Measurements from ENCODE around the gene RUBCNL.
A peak's percentile ranks its signal among the peaks of the same experiment; 100 is the strongest.
"Not testable (repeated sequence)": the region's sequence is repeated elsewhere in the genome, so short reads cannot be mapped to it uniquely, and the experiment has no call there.

RUBCNL gene, protein sequence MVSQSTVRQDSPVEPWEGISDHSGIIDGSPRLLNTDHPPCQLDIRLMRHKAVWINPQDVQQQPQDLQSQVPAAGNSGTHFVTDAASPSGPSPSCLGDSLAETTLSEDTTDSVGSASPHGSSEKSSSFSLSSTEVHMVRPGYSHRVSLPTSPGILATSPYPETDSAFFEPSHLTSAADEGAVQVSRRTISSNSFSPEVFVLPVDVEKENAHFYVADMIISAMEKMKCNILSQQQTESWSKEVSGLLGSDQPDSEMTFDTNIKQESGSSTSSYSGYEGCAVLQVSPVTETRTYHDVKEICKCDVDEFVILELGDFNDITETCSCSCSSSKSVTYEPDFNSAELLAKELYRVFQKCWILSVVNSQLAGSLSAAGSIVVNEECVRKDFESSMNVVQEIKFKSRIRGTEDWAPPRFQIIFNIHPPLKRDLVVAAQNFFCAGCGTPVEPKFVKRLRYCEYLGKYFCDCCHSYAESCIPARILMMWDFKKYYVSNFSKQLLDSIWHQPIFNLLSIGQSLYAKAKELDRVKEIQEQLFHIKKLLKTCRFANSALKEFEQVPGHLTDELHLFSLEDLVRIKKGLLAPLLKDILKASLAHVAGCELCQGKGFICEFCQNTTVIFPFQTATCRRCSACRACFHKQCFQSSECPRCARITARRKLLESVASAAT

DNA sequence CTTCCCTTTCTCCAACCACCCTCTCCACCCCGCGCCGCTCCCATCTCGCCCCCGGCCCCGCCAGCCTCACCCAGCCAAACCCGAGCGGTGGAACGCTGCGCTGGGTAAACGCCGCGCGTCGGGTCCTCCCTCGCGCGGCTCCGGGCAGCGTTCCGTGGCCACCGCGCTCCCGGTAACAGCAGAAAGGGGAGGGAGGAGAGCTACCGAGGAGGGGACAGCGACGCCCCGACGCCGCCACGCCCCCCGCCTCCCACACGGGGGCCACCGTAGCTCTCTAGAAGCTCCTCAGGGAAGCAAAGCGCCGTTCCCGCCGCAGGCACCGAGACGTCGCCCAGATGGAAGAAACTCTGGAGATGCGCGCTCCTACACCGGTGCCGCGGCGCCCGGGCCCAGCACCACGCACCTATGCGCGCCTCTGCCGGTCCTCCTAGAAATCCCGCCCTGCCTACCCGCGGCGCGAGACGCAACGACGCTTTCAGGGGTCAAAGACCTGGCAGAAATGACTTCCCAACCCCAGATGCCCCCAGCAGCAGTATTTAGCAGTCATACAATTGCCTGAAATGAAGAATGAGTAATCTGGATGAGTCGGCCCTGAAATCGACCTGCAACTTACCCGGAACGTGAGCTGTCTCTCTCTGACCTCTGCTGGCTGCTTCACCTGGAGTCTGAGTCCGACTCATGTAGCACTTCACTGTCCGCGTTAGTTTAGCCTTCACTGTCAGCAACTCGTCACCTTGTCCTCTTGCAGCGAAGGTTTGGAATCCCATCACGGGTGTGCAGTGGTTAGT is at the start of gene RUBCNL:
RUBCNL (minus strand) TSS at position 189 of the 788 bp plus-strand sequence. CDS start 14,777 bp downstream, outside the sequence.
- DNase-seq (ENCODE audit: low spot score) = no peak

DNA sequence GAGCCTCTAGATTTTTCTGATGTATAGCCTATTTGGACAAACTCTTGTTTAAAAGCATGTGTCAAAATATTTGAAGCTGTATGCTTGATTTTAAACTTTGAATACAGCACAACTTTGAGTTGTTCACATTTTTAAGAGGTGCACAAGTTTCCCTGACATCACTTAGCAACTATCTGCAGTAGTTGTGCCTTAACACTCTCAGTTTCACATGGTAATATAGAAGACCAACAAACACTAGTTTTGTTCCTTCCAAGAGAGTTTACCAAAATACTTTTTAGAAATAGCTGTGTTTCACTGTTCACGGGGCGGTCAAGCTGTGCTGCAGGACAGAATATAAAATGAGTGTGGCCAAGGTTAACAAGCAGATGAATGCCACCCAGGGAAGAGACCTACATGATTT is 42.5 kb upstream of the RUBCNL start:
- DNase-seq (ENCODE audit: low spot score) = not testable (repeated sequence)

- DNase-seq (ENCODE audit: low spot score) = no peak
Measured at GRCh38 chr13:46405457-46405856, 18.4 kb upstream of the RUBCNL start.

DNA sequence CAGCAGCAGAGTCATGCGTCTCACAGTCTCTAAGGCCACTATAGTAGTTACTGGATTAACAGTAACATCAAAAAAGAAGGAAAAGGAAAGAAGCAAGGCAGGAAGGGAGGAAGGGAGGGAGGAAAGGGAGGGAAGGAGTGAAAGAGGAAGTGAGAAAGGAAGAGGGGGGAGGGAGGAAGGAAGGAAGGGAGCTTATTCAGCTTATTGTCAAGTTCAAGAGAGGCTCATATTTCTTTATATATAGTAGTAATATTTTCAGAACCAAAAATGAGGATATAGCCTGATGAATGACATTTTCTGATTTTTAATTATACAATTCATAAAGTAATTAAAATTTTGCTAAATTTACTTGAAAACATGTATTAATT is 17.7 kb upstream of the RUBCNL start:
- DNase-seq (ENCODE audit: low spot score) = no peak

- DNase-seq (ENCODE audit: low spot score) = no peak
Measured at GRCh38 chr13:46403851-46404732, 17.0 kb upstream of the RUBCNL start.

- DNase-seq (ENCODE audit: low spot score) = no peak
Measured at GRCh38 chr13:46402178-46402577, 15.1 kb upstream of the RUBCNL start.

GRCh38 chr13:46401432-46401831 is 14.4 kb upstream of the RUBCNL start:
- DNase-seq (ENCODE audit: low spot score) = no peak

DNA sequence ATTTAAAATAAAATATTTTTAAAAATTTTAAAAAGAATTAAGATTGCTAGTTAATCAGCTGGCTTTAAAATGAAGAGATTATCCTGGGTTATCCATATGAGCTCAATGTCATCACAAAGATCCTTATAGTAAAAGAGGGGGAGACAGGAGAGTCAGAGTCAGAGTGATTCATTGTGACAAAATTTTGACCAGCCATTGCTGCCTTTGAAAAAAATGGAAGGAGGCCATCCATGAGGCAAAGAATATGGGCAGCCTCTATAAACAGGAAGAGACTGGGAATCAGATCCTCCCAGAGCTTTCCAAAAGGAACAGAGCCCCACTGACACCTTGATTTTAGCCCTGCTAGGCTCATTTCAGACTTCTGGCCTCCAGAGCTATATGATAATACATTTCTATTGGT is 9.3 kb upstream of the RUBCNL start:
- no peak for DNase-seq (ENCODE audit: low spot score)

GRCh38 chr13:46392967-46393366 is 5.9 kb upstream of the RUBCNL start:
- DNase-seq (ENCODE audit: low spot score) = no peak

DNA sequence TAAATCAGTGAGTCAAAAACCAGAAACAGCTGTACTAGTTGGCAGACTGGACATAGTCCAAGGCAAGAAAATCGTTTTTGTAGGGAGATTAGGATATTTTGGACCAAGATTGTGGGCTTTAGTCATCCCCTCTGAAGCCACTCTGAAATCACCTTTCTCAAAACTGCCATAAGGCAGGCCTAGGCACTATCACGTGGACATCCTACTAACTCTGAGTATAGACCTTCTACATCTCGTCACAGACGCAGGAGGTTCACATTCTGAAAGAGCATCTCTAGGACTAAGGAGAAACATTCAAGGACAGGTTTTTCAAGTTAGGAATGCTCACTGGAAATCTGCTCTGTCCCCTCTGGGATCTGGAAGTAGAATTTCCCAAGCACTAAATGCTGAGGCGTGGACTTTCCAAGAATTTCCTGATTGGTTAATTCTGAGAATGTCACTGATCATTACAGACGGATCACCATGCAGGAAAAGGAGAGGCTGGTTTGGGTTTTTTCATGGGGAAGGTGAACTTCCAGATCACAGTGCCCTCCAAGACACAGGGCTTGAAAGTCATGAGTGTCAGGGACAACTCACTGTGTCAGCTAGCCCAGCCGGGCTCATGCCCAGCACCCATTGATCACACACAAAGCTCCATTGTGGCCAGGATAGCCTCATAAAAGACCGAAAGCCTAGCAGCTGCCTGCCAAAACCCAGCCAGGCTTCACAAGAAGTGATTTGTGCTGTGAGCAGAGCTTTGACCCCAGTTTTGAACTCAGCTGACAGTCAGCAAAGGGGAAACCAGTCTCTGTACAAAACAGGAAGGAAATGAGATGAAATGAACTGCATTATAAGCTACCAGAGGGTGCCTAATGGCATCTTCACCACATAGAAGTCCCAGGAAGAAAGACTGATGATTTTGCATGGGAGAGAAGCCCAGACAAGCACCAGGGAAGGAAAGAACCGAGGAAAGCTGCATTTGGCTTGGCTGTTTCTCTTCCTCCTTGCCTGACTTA is 2.7 kb upstream of the RUBCNL start:
- DNase-seq (ENCODE audit: low spot score) = peak; percentile 23

DNA sequence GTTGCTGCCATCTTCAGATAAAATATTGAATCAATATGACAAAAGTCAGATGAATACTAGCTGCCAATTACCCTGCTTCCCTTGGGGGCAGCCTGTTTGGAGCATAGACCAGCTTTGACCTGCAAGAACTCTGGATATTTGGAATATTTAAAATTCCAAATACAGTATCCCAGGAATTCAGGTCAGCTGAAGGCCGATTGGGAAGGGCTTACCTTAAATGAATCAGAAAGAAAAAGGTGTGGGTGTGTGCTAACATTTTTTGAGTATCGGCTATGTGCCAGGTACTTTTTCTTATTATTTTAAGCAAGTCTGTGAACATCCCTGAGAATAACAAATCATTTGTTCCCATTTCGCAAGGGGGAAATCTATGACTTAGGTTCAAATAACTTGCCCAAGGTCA is 1.8 kb upstream of the RUBCNL start:
- DNase-seq (ENCODE audit: low spot score) = no peak

- DNase-seq (ENCODE audit: low spot score) = no peak
Measured at GRCh38 chr13:46388308-46388707, 1.3 kb upstream of the RUBCNL start.

- DNase-seq (ENCODE audit: low spot score) = no peak
Measured at GRCh38 chr13:46386392-46387063, 524 bp downstream of the RUBCNL start.

DNA sequence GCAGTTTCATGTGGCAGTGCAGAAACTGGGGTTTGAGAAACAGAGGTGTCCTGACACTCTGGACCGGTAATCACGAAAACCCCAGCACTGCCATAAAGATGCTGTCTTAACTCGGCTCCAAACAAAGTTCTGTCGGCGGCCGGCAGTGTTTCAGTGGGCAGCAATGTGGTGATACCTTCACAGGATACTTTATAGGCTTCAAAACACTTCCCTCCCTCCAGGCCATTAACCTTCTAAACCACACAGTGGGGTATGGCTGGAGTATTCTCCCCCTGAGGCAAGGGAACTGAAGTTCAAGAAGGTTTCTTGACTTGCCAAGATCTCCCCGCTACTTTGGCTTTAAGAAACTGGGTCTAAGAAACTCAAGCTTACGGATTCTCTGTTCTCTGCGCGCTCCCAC is 1.1 kb downstream of the RUBCNL start:
- DNase-seq (ENCODE audit: low spot score) = no peak

- no peak for DNase-seq (ENCODE audit: low spot score)
Measured at GRCh38 chr13:46383383-46383782, 3.7 kb downstream of the RUBCNL start.

DNA sequence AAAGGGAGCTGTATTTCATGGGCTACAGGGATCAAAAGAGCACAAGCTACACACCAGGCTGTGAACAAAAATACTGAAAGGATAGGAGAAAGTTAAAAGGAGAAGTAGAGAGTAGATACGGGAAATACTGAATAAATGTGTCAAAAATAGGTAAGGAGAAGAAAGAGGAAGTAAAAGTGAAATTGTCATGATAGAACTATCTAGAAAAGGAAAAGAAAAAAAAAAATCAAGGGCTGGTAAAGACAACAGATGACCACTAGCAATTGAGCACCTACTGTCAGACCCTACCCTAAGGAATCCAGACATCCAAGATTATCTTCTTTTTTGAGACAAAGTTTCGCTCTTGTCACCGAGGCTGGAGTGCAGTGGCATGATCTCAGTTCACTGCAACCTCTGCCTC is 4.8 kb downstream of the RUBCNL start:
- DNase-seq (ENCODE audit: low spot score) = no peak

DNA sequence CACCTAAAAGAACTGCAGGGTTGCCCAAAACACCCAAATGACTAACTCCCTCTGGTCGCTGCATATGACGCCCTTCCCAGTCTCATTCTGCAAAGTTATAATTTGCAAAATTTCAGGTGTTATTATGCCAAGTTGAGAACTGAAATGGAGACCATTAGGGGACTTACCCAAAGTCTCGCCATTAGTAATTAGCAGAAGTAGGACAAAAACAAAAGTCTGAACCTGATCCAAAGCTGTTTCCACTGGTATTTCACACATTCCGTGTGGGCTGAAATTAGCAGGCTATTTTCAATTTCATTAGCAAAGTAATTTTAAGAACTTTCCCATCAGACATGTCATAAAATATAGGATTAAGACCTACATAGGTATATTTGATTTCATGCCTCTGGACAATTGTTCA is 6.8 kb downstream of the RUBCNL start:
- no peak for DNase-seq (ENCODE audit: low spot score)

DNA sequence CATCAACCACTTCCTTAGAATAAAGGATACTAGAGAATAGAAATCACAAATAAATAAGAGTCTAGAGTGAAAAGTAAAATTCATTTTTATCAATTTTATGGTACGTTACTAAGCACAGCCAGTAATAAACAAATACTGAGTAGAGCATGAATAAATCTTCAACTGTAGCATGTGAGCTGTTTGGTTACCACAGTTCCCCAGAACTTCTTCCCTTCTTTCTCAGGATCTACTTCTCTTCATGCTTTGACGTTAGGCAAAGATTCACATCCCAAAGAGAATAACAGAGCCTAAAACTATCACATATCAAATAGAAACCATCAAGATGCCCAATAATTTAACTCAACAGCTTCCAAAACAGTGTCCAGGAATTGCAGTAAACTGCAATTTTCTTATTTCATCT is 7.4 kb downstream of the RUBCNL start:
- no peak for DNase-seq (ENCODE audit: low spot score)

DNA sequence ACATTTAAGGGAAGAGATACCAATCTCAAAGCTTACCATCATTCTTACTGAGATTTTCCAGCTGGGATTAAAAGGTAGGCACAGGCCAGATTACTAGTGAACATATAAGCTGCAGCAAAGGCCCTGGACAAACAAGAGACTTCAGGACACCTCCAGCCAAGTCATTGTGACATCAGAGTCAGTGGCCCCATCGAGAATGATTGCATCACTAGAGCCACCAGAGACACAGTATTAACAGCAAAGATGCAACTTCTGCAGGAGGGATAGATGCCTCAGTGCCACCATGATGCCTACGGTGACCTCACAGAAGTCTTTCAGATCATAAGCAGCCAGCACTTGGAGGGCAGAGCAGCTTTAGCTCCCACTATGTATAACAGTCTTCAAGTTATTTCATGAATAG is 8.6 kb downstream of the RUBCNL start:
- no peak for DNase-seq (ENCODE audit: low spot score)

GRCh38 chr13:46377554-46377953 is 9.5 kb downstream of the RUBCNL start:
- no peak for DNase-seq (ENCODE audit: low spot score)
